Measurements from ENCODE around the gene IQSEC1.

Gene IQSEC1

DNA sequence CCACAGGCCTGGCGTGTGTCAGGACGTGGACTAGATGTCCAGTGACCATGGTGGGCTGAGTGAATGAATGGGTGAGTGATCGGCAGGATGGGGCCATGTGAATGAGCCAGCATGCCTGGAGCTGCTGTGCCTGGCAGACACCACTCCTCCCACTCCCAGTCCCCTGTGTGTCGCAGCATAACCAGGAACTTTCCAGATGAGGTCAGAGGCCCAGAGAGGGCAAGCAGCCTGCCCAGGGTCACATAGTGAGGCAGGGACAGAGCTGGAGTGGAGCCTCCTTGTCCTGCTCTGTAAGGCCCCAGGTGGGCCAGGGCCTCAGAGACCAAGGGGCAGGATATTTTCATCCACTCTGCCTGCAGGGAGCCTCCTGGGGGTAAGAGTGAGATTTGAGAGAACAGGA lies 6.4 kb downstream of the IQSEC1 start:
- DNase-seq: no peak

- DNase-seq: no peak
Measured at GRCh38 chr3:13066236-13066635, 7.0 kb downstream of the IQSEC1 start.

DNA sequence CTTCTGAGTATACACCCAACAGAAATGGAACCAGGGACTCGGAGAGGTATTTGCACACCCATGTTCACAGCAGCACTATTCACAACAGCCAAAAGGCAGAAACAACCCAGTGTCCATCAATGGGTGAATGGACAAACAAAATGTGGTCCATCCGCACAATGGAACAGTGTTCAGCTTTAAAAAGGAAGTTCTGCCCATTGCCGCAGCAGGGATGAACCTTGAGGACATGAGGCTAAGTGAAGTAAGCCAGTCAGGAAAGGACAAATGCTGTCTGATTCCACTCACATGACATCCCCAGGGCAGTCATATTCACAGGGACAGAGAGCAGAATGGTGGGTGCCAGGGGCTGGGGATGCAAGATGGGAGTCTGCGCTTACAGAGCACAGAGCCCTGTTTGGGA lies 7.5 kb downstream of the IQSEC1 start:
- DNase-seq: no peak

- no peak for DNase-seq
Measured at GRCh38 chr3:13064964-13065363, 8.3 kb downstream of the IQSEC1 start.

DNA sequence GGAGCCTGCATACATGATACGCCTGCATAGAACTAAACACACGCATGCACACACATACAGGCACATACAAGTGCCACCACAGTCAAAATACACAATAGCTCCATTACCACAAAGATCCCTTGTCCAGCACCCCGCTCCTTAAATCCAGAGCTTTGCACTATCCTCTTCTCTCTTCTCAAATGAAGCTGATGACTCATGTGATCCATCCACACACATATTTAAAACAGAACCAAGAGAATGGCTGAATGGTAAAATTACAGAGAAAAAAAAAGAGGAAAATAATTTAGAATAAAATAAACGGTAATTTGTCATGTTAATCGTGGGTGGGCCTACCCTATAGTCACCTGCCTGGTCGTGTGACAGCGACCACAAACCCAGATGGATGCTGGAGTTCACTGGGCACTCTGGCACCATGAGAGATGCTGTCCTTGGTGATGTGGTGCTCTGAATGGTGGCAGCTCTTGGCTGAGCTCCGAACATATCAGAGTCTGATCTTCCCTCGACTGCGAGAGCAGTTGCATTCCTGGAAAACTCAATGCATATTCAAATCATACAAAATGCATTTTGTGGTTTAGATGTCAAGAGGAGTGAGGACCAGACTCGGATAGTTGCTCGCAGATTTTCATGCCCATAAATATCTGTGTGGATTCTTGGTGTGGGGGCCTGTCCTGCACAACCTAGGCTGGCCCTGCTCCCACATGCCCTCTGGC lies 8.9 kb downstream of the IQSEC1 start:
- DNase-seq: no peak

- no peak for DNase-seq
Measured at GRCh38 chr3:13063225-13063624, 10.0 kb downstream of the IQSEC1 start.

- DNase-seq: no peak
Measured at GRCh38 chr3:13062647-13063046, 10.6 kb downstream of the IQSEC1 start.

GRCh38 chr3:13060341-13060910 lies 12.8 kb downstream of the IQSEC1 start:
- DNase-seq: no peak

DNA sequence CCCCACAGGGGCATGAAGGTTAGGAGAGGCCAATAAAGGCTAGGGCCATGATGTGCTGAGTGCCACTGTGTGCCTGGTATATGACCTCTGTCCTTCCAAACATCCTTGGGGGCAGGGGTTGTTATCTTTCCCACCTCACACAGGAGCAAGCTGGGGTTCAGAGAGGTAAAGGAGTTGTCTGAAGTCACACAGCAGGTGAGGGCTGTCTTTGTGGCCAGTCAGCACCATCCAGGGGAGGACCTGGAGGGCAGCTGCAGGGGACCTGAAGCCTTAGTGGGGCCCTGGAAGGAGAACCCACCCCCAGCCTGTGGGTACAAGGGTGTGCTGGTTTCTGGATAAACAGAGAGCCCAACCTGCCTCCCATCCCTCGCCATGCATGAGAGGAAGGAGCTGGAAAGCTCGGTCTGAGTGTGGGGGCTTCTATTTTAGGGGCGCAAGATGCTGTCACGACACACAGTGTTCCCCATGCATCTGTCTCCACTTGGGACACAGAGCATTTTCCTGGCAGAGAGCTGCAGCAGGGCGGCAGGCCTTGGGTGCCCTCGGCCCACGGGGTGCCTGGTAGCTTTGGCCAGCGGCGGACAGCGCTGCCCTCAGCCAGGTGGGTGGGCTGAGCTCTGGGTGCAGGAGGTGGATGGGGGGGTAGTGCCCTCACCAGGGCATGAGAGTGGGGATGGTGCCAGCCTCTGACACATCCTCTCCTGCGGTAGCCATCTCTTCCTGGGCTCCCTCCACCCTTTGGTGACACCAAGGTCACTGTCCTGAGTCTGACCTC lies 14.7 kb downstream of the IQSEC1 start:
- no peak for DNase-seq

DNA sequence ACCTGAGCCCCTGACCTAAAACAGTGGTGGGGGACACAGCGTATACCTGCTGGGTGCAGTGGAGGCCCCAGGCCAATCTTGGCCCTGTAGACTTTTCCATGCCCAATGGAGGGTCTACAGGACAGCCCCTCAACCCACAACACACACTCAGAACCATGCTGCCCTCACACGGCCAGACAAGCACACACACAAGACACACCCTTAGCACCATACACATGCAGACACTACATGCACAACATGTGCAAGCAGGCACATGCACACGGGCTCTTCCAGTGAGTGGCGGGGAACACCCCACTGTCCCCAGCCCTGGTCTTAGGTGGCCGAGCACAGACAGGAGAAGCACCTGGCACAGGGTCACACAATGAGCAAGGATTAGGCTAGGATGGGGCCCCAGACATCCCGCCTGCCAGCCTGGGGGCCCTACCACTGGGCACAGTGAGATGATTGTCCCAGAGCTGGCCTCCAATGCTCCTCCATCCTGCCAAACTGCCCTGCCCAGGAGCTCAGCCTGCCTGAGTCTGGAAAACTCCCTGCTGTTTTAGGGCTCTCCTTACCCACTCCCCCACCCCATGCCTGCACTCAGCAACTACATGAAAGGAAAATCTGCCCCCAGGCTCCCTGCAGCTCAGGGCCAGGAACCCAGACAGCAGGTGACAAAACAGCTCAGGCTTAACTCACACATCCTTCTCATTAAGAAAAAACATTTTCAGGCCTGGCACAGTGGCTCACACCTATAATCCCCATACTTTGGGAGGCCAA lies 15.8 kb downstream of the IQSEC1 start:
- DNase-seq: no peak

GRCh38 chr3:13055634-13056033 lies 17.6 kb downstream of the IQSEC1 start:
- no peak for DNase-seq

- no peak for DNase-seq
Measured at GRCh38 chr3:13054341-13055285, 18.6 kb downstream of the IQSEC1 start.

DNA sequence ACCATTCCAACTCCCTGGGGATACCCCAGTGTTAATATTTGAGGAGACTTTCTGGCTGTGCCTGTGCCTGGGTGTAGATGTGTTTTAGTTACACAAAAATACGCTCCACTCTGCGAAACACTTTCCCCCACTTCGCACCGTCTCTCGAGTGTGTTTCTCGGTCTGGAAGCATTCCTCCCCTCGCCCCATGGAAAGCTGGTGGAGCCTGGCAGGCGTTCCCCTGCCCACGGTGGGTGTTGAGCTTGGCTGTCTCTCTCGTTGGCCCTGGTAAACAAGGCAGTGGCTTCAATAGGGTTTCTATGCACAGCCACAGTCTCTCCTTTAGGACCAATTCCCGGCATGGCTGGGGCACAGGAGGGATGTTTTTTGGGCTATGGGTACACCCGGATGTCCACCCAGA lies 19.3 kb downstream of the IQSEC1 start:
- DNase-seq: no peak

GRCh38 chr3:13053420-13053819 lies 19.8 kb downstream of the IQSEC1 start:
- DNase-seq: no peak

DNA sequence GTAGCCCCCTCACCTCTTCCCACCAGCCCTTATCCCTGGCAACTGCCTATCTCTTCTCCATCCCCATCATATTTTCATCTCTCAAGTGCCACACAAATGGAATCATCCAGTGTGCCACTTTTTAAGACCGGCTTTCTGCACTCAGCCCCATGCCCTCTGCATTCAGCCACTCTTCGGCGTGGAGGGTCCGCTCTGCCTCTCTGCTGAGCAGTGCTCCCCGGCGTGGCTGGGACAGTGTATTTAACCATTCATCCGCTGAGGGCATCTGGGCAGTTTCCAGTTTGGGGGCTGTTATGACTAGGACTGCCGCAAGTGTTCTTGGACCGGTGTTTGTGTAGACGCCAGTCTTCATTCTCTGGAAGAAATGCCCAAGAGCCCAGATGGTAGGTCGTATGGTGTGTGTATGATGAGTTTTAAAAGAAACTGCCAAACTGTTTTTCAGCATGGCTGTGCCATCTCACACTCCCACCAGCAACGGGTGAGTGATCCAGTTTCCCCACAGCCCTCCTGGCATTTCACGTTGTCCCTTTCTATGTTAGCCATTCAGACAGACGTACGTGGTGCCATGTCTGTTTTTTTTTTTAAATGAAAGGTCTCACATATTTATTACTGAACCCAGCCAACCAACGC lies 20.9 kb downstream of the IQSEC1 start:
- no peak for DNase-seq

GRCh38 chr3:13051581-13051980 lies 21.6 kb downstream of the IQSEC1 start:
- DNase-seq: no peak

GRCh38 chr3:13051066-13051465 lies 22.2 kb downstream of the IQSEC1 start:
- DNase-seq: no peak

DNA sequence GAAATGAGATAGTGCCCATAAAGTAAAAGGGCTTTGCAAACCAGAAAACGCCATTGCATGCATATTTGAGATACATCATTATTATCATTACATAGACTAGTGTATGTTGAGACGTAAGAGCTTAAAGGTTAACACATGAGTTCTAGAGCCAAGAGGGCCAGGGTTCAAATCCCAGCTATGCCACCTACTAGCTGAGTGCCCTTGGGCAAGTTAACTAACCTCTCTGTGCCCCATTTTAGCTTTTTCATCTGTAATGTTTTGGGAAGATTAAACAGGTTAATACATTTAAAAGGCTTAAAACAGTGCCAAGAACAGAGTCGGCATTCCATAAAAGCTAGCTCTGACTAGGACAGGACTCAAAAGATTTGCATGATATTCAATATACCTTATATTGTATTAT lies 22.8 kb downstream of the IQSEC1 start:
- no peak for DNase-seq

- DNase-seq: no peak
Measured at GRCh38 chr3:13049400-13049799, 23.8 kb downstream of the IQSEC1 start.

- no peak for DNase-seq
Measured at GRCh38 chr3:13047296-13048165, 25.7 kb downstream of the IQSEC1 start.
